IPS-NIHi11 (cell line): ENCODE measurements around the gene VEPH1.
A peak's percentile ranks its signal among the peaks of the same experiment; 100 is the strongest.
"Not testable (repeated sequence)": the region's sequence is repeated elsewhere in the genome, so short reads cannot be mapped to it uniquely, and the experiment has no call there.

Source experiments
- DNase-seq: peaks from one replicate; pipeline ENCODE4 v3.0.0; 2012; ENCODE audit warnings: mixed read lengths, low spot score

VEPH1 gene

GRCh38 chr3:157387708-157388435 is 115.3 kb downstream of the VEPH1 start:
- DNase-seq = no peak

GRCh38 chr3:157384491-157384890 is 118.7 kb downstream of the VEPH1 start:
- DNase-seq = no peak

GRCh38 chr3:157384031-157384430 is 119.2 kb downstream of the VEPH1 start:
- no peak for DNase-seq

- DNase-seq = no peak
These were observed 121.6 kb downstream of the VEPH1 start for GRCh38 chr3:157381606-157382005.

GRCh38 chr3:157379525-157380140 is 123.6 kb downstream of the VEPH1 start:
- no peak for DNase-seq

GRCh38 chr3:157376603-157377300 is 126.5 kb downstream of the VEPH1 start:
- DNase-seq = no peak

- DNase-seq = no peak
These were observed 127.8 kb downstream of the VEPH1 start for GRCh38 chr3:157375342-157375986.

GRCh38 chr3:157374933-157375332 is 128.3 kb downstream of the VEPH1 start:
- DNase-seq = no peak

GRCh38 chr3:157373783-157374182 is 129.4 kb downstream of the VEPH1 start:
- DNase-seq = no peak

- no peak for DNase-seq
These were observed 132.3 kb downstream of the VEPH1 start for GRCh38 chr3:157370867-157371266.

- no peak for DNase-seq
These were observed 133.3 kb downstream of the VEPH1 start for GRCh38 chr3:157369727-157370421.

- peak; percentile 16 for DNase-seq
These were observed 135.0 kb downstream of the VEPH1 start for GRCh38 chr3:157368171-157368570.

GRCh38 chr3:157363393-157363792 is 139.8 kb downstream of the VEPH1 start:
- no peak for DNase-seq

- no peak for DNase-seq
These were observed 140.9 kb downstream of the VEPH1 start for GRCh38 chr3:157362348-157362747.

GRCh38 chr3:157360044-157360443 is 143.2 kb downstream of the VEPH1 start:
- DNase-seq = no peak

- DNase-seq = no peak
These were observed 146.7 kb downstream of the VEPH1 start for GRCh38 chr3:157356541-157356940.

- DNase-seq = no peak
These were observed 147.9 kb downstream of the VEPH1 start for GRCh38 chr3:157355276-157355675.

GRCh38 chr3:157354722-157355121 is 148.5 kb downstream of the VEPH1 start:
- peak; percentile 55 for DNase-seq

- no peak for DNase-seq
These were observed 149.0 kb downstream of the VEPH1 start for GRCh38 chr3:157354254-157354653.

- DNase-seq = no peak
These were observed 149.6 kb downstream of the VEPH1 start for GRCh38 chr3:157353652-157354051.

GRCh38 chr3:157351981-157352380 is 151.2 kb downstream of the VEPH1 start:
- no peak for DNase-seq

GRCh38 chr3:157350651-157351050 is 152.6 kb downstream of the VEPH1 start:
- DNase-seq = not testable (repeated sequence)
